ENCODE measurements around the gene MGMT. TPM values are rescaled to one million over a fixed set of nuclear protein-coding genes. Genes with fewer than 3 reads are reported as not detected.

Gene MGMT
- total RNA-seq, 1 experiment from 2014 or later = 21.2 TPM

GRCh38 chr10:129501652-129502436, 34.8 kb downstream of the MGMT start:
- no peak for DNase-seq
- H3K79me2 ChIP-seq (ENCODE audit: low read depth) = no peaks in the 10 kb centered on the region
- CTCF ChIA-PET = no interaction called here
- H3K27ac ChIP-seq = no peak overlapping the region
- intact Hi-C loops (cut with micrococcal nuclease; ENCODE audit: unreplicated experiment) = no loop called here
- no peaks in the 10 kb centered on the region for H3K9me3 ChIP-seq (ENCODE audit: insufficient read depth, low read depth)
- H4K20me1 ChIP-seq (ENCODE audit: insufficient read depth) = no peaks in the 10 kb centered on the region
- H2AFZ ChIP-seq = no peak overlapping the region
- no peaks in the 10 kb centered on the region for H3F3A ChIP-seq (ENCODE audit: insufficient read depth, low read depth)
- no peaks in the 10 kb centered on the region for H3K9me2 ChIP-seq (ENCODE audit: insufficient read depth)
- TF ChIP-seq CTCF (conservative IDR thresholded peaks at IDR 0.05) (no peak), EZH2 (IDR thresholded peaks at IDR 0.05; ENCODE audit: low read depth) (no peak)
- no peaks in the 10 kb centered on the region for H3K27me3 ChIP-seq (ENCODE audit: insufficient read depth, low read depth)
- no peaks in the 10 kb centered on the region for H3K36me3 ChIP-seq (ENCODE audit: low read depth)
- BruUV-seq (replicated peaks) = no TSS peak
- POLR2A ChIA-PET (ENCODE audit: unreplicated experiment) = interaction anchor here (0.7 kb wide), 1 partner anchor 82 kb away, joined by 4 read pairs; no protein-coding TSS in a partner anchor
- H3K4me2 ChIP-seq = no peak overlapping the region
- H3K4me1 ChIP-seq (replicated peaks; ENCODE audit: insufficient read depth) = no peaks in the 10 kb centered on the region
- H3K4me3 ChIP-seq = no peak overlapping the region

GRCh38 chr10:129502448-129502847, 35.4 kb downstream of the MGMT start:
- no peak for TF ChIP-seq EZH2 (IDR thresholded peaks at IDR 0.05; ENCODE audit: low read depth)
- H3K9me2 ChIP-seq (ENCODE audit: insufficient read depth) = no peaks in the 10 kb centered on the region
- H3K79me2 ChIP-seq (ENCODE audit: low read depth) = no peaks in the 10 kb centered on the region
- POLR2A ChIA-PET (ENCODE audit: unreplicated experiment) = no interaction called here
- H3K27me3 ChIP-seq (ENCODE audit: insufficient read depth, low read depth) = no peaks in the 10 kb centered on the region
- no peak for DNase-seq
- no peak overlapping the region for H3K27ac ChIP-seq
- no peak overlapping the region for H3K4me3 ChIP-seq
- H3K9me3 ChIP-seq (ENCODE audit: insufficient read depth, low read depth) = no peaks in the 10 kb centered on the region
- H3K36me3 ChIP-seq (ENCODE audit: low read depth) = no peaks in the 10 kb centered on the region
- no peaks in the 10 kb centered on the region for H3F3A ChIP-seq (ENCODE audit: insufficient read depth, low read depth)
- H3K4me1 ChIP-seq (replicated peaks; ENCODE audit: insufficient read depth) = no peaks in the 10 kb centered on the region
- CTCF ChIA-PET = no interaction called here
- H3K4me2 ChIP-seq = no peak overlapping the region
- no TSS peak for BruUV-seq (replicated peaks)
- intact Hi-C loops (cut with micrococcal nuclease; ENCODE audit: unreplicated experiment) = no loop called here
- H4K20me1 ChIP-seq (ENCODE audit: insufficient read depth) = no peaks in the 10 kb centered on the region
- H2AFZ ChIP-seq = no peak overlapping the region

- H2AFZ ChIP-seq = no peak overlapping the region
- H4K20me1 ChIP-seq (ENCODE audit: insufficient read depth) = no peaks in the 10 kb centered on the region
- H3K27me3 ChIP-seq (ENCODE audit: insufficient read depth, low read depth) = no peaks in the 10 kb centered on the region
- H3F3A ChIP-seq (ENCODE audit: insufficient read depth, low read depth) = no peaks in the 10 kb centered on the region
- no TSS peak for BruUV-seq (replicated peaks)
- TF ChIP-seq EZH2 (IDR thresholded peaks at IDR 0.05; ENCODE audit: low read depth) (no peak), CTCF (conservative IDR thresholded peaks at IDR 0.05) (no peak)
- no peaks in the 10 kb centered on the region for H3K4me1 ChIP-seq (replicated peaks; ENCODE audit: insufficient read depth)
- no peak for DNase-seq
- CTCF ChIA-PET = no interaction called here
- no peaks in the 10 kb centered on the region for H3K9me3 ChIP-seq (ENCODE audit: insufficient read depth, low read depth)
- no peaks in the 10 kb centered on the region for H3K36me3 ChIP-seq (ENCODE audit: low read depth)
- intact Hi-C loops (cut with micrococcal nuclease; ENCODE audit: unreplicated experiment) = no loop called here
- H3K27ac ChIP-seq = no peak overlapping the region
- POLR2A ChIA-PET (ENCODE audit: unreplicated experiment) = no interaction called here
- no peaks in the 10 kb centered on the region for H3K9me2 ChIP-seq (ENCODE audit: insufficient read depth)
- no peak overlapping the region for H3K4me3 ChIP-seq
- no peaks in the 10 kb centered on the region for H3K79me2 ChIP-seq (ENCODE audit: low read depth)
- no peak overlapping the region for H3K4me2 ChIP-seq
Measured at GRCh38 chr10:129505500-129506075, 38.5 kb downstream of the MGMT start.

Measured in PC-9 (cell line).